Parathyroid adenoma (tissue), 2 donors: ENCODE results near the gene C6orf120.
A peak's percentile ranks its signal among the peaks of the same experiment; 100 is the strongest.

Experiments
- H2AFZ ChIP-seq: fragments of 300-600 bp; sonication (generic); one replicate; pipeline ENCODE4 v1.7.0; 2017; ENCODE audit warnings: antibody characterized with exemption, mild to moderate bottlenecking
- H3K27ac ChIP-seq: fragments of 300-600 bp; sonication (generic); one replicate; pipeline ENCODE4 v1.7.0; 2017
- H3K27me3 ChIP-seq: fragments of 300-600 bp; sonication (generic); one replicate; pipeline ENCODE4 v1.7.0; 2017; ENCODE audit warnings: low read length; ENCODE audit not compliant: control insufficient read depth, insufficient read depth
- H3K36me3 ChIP-seq: fragments of 300-600 bp; sonication (generic); one replicate; pipeline ENCODE4 v1.7.0; 2017; ENCODE audit warnings: low read length; ENCODE audit not compliant: control insufficient read depth, insufficient read depth
- H3K4me1 ChIP-seq: fragments of 300-600 bp; sonication (generic); one replicate; pipeline ENCODE4 v1.7.0; 2017; ENCODE audit warnings: control low read depth
- H3K4me2 ChIP-seq: fragments of 300-600 bp; sonication (generic); one replicate; pipeline ENCODE4 v1.7.0; 2017; ENCODE audit warnings: low read length
- H3K4me3 ChIP-seq: fragments of 300-600 bp; sonication (generic); one replicate; pipeline ENCODE4 v1.7.0; 2017; ENCODE audit warnings: low read depth, low read length
- H3K79me2 ChIP-seq: fragments of 300-600 bp; sonication (generic); one replicate; pipeline ENCODE4 v1.7.0; 2017; ENCODE audit warnings: control low read depth
- H3K9ac ChIP-seq: fragments of 300-600 bp; sonication (generic); one replicate; pipeline ENCODE4 v1.7.0; 2017; ENCODE audit warnings: mild to moderate bottlenecking
- H3K9me3 ChIP-seq: fragments of 300-600 bp; sonication (generic); one replicate; pipeline ENCODE4 v1.7.0; 2017; ENCODE audit warnings: low read length; ENCODE audit not compliant: control insufficient read depth
- CTCF ChIP-seq: fragments of 300-600 bp; sonication (generic); IDR thresholded peaks from one replicate; pipeline ENCODE4 v1.7.0; 2017; ENCODE audit warnings: antibody characterized with exemption, mild to moderate bottlenecking
- donor health status: primary hyperparathyroidism.

The C6orf120 gene

DNA sequence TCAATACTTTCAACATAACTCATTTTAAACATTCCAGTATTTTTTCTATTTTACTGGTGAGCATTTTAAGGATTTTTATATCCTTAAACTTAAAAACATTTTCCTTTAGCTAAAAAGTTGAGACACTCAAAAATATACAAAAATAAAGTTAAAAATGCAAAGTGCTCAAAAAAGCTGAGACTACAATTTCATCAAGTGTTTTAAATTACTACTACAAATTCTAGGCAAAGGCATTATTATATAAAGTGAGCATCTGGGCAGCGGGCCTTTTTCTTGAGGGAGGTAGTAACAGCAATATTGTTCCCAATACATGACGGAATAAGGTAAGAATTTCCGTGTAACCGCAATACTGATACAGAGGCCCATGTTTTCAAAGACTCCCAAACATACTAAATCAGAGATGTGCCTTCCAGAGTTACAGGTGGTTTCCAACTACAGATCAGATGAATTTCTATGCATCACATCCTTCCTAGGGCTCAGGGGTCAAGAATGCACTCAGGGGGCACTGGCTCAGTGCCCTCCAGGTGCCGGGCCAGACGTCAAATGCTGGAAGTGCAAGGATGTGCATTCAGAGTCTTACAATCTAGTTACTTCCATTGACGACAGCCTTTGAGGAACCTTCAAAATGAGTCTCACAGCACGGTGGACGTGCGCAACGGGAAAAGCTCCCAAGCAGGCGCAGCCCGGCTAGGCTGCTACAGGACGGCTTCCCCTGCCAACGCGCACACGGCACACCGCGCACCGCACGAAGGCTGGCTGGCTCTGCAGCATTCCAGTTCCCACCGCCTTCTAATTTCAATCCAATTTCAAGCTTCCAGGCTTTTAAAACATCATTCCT lies 20.7 kb downstream of the C6orf120 start:
- Histone ChIP-seq H3K4me1 (peaks cover 10% of the 10 kb centered on the region), H2AFZ (peak overlapping the region; percentile 78)
- TF ChIP-seq CTCF: no peak

DNA sequence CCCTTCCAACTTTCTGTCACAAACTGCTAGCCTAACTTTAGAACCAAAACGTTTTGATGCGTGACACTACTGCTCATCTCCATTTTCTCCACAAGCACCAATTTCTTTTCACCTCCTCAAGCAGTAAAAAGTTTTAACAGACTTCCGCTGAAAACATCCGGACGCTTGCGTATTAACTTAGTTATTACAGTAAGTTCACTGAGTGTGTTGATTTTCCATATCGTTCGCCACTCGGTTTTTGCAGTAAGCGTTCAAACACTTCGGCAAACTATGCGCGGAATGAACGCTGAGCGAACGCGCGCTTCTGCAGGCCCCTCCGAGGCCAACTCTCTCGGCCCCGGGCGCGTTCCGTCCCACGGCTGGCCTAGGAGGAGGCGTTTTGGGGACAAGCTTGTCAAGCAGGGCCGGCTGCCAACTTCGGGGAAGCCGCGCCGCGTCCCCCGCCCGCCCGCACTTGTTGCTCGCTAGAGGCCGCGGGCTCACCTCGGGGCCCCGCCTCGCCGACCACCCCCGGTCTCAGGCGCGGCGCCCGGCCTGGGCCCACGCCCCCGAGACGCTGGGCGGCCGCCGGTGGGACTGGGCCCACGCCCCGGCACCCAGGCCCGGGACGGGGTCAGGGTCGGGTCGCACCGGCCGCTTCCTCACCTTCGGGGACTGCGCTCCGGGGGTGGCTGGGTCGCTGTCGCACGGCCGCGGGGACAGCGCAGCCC lies 21.4 kb downstream of the C6orf120 start:
- Histone ChIP-seq H3K9ac (peak overlapping the region; percentile 14), H3K27me3 (no peaks in the 10 kb centered on the region), H3K4me3 (peak overlapping the region; percentile 59), H3K27ac (peak overlapping the region; percentile 68), H3K36me3 (no peaks in the 10 kb centered on the region), H2AFZ (peak overlapping the region; percentile 78), H3K79me2 (peaks cover 9% of the 10 kb centered on the region), H3K4me1 (peaks cover 10% of the 10 kb centered on the region), H3K9me3 (no peaks in the 10 kb centered on the region), H3K4me2 (peak overlapping the region; percentile 86)
- no peak for TF ChIP-seq CTCF

More for the DNA sequence above, 20.7 kb downstream of the C6orf120 start:
- Histone ChIP-seq H3K36me3 (no peaks in the 10 kb centered on the region), H3K4me3 (peak overlapping the region; percentile 59), H3K9me3 (no peaks in the 10 kb centered on the region), H3K27me3 (no peaks in the 10 kb centered on the region), H3K9ac (peak overlapping the region; percentile 14), H3K4me2 (peak overlapping the region; percentile 86), H3K27ac (peak overlapping the region; percentile 68), H3K79me2 (peaks cover 9% of the 10 kb centered on the region)

DNA sequence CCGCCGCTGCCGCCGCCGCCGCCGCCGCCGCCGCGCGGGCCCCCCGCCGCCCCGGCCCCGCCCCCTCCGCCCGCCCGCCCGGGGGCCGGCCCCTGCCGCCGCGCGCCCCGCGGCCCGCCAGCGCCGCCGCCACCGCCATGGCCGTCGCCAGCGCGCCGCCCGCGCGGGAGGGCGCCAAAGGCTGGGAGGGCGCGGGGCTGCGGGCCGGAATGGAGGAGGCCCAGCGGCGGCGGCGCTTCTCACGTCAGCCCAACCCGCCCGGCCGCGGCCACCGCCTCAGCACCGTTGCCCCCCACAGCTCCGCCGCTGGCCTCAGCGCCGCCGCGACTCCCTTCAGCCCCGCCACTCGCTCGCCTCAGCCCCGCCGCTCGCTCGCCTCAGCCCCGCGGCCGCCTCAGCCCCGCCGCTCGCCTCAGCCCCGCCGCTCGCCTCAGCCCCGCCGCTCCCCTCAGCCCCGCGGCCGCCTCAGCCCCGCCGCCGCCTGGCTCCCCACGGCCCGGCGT lies 22.1 kb downstream of the C6orf120 start:
- H2AFZ ChIP-seq: no peak overlapping the region
- H3K27ac ChIP-seq: no peak overlapping the region
- peaks cover 8% of the 10 kb centered on the region for H3K79me2 ChIP-seq
- TF ChIP-seq CTCF: no peak
- H3K9me3 ChIP-seq: no peaks in the 10 kb centered on the region
- H3K36me3 ChIP-seq: no peaks in the 10 kb centered on the region
- H3K27me3 ChIP-seq: no peaks in the 10 kb centered on the region
- H3K4me2 ChIP-seq: no peak overlapping the region
- H3K4me3 ChIP-seq: no peak overlapping the region
- peaks cover 10% of the 10 kb centered on the region for H3K4me1 ChIP-seq
- no peak overlapping the region for H3K9ac ChIP-seq

- Histone ChIP-seq H3K4me1 (peaks cover 10% of the 10 kb centered on the region), H3K4me2 (peak within 1 kb of the TSS; percentile 86), H3K9ac (peak within 1 kb of the TSS; percentile 14), H3K4me3 (peak within 1 kb of the TSS; percentile 62), H3K36me3 (no peaks in the 10 kb centered on the region), H3K27me3 (no peaks in the 10 kb centered on the region), H3K79me2 (peaks cover 4% of the 10 kb centered on the region), H2AFZ (peak within 1 kb of the TSS; percentile 82), H3K9me3 (no peaks in the 10 kb centered on the region), H3K27ac (peak within 1 kb of the TSS; percentile 81)
- TF ChIP-seq CTCF: no peak
Measured at GRCh38 chr6:169724494-169725124, 22.7 kb downstream of the C6orf120 start, which contains the start of gene PHF10. TSS of gene PHF10 (minus strand) at chr6:169724500. CDS start at chr6:169723931, 569 bp downstream.
